NCI-H146 treated with DMSO at 0.1 percent for 48 hours (cell line): ENCODE results near the gene ZMYND8.
"Not testable (repeated sequence)": the region's sequence is repeated elsewhere in the genome, so short reads cannot be mapped to it uniquely, and the experiment has no call there.

Experiments used
- DNase-seq: peaks from one replicate; lab custom pipeline; 2025; ENCODE audit not compliant: unreplicated experiment; lab: John Stamatoyannopoulos, UW

Gene ZMYND8

DNA sequence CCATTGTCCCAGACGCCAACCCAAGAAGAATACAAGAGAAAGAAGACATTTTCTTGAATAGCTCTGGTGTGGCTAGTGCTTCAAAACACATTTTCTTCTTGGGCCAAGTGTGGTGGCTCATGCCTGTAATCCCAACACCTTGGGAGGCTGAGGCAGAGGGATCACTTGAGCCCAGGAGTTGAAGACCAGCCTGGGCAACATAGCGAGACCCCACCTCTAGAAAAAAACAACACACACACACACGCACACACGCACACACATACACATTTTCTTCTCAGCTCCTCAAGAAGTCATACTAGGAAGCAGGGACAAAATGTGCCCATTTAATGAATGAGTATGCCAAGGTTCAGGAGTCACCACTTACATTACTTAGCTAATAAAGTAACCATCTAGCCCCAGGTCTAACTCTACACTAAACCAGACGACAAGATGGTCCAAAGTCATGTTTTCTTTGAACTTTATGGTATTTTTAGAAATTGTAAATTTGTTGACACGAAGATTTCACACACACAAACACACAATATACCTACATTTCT lies 68.8 kb downstream of the ZMYND8 start:
- DNase-seq = no peak

DNA sequence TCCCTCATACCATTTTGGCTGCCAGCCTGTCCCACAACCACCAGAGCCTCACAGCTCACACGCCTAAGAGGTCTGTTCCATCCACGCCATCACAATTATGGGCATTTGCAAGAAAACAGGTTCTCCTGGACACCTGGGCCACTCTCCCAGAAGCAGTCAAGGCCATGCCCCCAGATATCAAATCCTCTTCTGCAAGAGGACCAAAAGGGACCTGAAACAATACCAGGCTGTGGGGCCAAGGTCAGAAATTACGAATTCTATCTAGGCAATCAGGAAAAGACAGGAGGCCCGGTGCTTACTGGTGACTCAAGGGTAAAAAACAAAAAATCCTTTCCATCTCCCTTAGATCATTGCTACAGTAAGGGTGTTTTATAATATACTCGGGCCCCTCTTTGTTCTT lies 69.8 kb downstream of the ZMYND8 start:
- DNase-seq = no peak

DNA sequence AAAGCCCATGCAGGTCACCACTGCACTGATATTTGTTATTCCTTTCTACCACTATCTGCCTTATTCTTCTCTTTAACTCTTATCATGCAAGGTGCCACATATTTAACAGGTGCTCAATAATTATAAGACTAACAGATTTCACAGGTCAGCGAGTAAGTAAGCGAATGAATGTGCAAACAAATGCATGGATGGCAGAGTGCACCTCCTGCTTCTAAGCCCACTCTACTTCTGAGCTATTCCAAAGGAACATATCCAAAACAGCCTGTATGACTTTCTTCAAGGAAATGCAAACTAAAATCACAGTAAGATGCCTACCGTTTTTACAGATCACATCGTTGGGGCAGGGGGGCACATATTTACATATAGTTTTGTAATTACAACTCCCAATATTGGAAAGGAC lies 71.3 kb downstream of the ZMYND8 start:
- DNase-seq = peak; percentile 60

DNA sequence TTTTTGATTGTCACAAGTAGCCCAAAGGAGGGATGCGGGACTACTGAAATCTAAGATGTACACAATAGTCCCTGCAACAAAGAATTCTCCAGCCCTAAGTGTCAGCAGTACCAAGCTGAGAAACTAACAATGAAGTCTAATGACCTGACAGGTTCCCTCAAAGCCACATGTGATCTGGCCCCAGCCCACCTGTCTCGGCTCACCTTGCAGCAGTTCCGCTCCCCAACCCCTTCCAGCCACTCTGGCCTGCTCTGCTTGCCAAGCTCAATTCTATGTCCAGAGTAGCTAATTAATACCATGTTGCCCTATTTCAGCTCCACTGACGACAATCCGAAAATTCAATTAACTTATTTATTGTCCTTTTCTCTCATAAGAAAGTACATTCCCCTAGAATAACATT lies 72.1 kb downstream of the ZMYND8 start:
- DNase-seq = no peak

DNA sequence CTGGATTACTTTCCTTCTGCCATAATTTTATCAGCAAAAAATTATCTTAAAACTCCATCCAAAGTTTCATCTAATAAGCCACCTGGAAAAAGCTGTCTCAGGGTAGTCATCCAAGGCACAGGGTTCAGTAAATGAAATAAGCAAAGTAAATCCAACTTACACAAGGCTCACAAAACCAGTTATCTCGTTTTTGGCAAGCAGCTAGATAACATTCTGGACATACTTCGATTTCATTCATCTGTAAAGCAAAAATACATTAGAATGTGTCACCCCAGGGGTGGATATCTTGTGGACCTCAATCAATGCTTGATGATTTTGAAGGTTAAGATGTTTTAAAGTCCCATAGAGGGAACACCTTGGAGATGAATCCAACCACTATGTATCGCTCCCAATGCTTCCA lies 73.1 kb downstream of the ZMYND8 start:
- no peak for DNase-seq

DNA sequence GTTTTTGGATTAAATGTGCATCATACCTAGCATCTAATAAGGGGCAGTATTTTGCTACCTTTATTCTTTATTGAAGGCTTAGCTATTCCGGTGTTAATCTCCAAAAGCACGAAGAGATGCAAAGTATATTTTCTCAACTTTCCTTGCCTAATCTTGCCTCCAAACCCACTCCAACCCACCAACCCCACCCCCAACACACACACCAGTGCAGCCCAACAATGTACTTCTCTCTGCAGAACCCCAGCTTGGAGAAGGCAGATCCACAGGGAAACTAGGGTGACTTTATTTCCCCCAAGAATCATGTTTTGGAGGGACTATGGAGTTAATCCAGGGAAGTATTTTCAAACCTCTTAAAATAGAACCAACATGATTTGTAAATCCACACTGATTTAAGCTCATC lies 73.6 kb downstream of the ZMYND8 start:
- DNase-seq = no peak

DNA sequence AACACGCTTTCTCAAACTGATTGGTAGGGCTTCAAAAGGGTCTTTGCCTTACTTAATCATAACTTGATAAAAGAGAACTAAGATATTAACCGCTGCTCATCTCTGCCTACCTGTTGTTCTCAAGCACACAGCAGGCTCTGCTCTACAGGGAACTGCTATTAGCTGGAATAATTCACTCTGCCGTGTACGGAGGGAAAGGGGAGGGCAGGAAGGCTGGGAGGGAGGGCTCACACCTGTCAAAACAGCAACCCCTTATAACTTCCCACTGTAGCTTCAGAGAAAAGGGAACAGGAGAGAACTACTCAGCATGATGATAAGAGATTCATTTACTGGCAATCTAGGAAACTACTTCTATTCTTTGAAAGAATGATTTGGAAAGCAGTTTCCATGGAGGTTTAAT lies 75.1 kb downstream of the ZMYND8 start:
- DNase-seq = peak; percentile 90

DNA sequence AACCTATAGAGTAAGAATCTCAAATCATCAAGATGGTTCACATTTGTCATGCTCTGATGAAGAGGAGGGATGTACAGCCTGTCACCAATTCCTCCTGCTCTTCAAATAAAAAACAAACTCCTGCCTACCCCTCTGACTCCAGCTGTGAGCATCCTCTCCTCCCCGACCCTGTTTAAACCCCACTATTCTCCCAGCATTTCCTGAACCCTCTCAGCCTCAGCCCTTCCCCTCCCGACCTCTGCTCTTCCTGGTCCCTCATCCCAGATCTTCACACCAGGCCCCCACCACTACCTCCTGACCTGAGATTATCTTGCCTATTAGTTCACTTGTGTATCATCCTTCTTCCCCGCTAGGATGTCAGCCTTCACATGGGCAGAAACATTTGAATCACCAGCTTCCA lies 75.8 kb downstream of the ZMYND8 start:
- DNase-seq = peak; percentile 39

DNA sequence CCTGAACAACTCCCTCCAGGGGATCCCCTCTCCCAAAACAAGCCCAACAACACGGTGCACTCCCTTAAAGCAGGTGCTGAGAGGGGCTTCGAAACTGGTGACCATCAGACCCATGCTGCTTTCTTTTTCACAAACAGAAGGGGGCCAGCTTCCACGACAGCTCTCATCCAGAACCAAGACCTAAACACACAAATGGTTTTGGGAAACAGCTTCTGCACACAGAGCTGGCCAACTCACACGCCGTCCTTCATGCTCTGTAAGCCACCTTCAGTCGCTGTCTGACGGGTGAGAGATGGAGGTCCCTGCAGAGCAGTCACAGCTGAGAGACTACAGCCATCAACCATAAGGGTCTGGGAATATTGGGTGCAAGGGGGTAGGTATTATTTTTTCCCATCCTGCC lies 76.3 kb downstream of the ZMYND8 start:
- DNase-seq = no peak

DNA sequence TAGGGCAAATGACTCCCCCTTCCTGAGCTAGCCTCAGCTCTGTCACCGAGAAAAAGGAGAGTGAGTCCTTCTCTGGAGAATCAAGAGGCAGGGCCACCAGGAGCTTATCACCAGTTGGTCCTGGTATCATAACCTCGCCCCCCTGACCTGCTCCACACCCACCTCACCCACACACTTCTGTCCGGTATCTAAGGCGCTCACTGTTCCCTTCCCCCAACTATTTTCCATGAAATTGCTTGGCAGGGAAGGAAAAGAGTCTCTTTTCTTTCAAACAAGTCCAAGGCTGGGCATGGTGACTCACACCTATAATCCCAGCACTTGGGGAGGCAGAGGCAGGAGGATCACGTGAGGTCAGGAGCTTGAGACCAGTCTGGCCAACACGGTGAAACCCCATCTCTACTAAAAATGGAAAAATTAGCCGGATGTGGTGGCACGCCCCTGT lies 77.6 kb downstream of the ZMYND8 start:
- DNase-seq = no peak

DNA sequence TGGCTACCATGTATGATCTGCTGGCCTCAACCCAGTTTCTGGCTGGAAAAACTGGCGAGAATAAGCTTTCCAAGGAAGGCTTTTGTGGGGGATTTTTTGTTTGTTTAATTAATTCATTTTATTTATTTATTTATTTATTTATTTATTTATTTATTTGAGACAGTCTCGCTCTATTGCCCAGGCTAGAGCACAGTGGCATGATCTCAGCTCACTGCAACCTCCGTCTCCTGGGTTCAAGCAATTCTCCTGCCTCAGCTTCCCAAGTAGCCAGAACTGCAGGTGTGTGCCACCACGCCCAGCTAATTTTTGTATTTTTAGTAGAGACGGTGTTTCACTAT lies 79.0 kb downstream of the ZMYND8 start:
- not testable (repeated sequence) for DNase-seq

DNA sequence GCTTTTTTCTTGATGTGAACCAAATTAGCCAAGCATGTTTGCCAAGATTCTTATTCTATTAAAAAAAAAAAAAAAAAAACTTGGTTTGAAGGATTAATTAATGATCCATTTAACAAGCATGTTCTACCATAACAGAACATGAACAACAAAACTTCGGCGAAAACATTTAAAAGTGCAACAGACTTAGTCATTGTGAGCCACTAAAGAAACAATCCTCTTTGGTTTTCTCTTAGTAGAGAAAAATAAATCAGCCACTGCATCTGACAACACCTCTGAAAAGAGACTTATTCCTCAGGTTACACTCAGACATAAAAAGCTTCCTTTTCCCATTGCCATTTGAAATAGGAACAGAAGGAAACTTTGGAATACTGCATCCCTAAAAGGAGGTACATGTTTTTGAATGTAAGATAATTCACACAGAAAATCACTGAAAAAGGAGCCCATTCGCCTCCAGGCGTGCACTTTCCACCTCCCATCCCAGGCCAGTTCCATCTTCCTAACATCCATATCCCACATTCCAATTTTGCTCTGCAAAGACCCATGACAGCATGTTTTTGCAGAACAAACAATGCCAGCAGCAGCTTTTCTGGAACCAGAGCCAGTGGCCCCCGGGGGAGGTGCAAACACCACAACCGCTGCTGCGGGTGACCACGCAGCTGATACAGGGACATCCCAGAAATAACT lies 79.5 kb downstream of the ZMYND8 start:
- DNase-seq = no peak

DNA sequence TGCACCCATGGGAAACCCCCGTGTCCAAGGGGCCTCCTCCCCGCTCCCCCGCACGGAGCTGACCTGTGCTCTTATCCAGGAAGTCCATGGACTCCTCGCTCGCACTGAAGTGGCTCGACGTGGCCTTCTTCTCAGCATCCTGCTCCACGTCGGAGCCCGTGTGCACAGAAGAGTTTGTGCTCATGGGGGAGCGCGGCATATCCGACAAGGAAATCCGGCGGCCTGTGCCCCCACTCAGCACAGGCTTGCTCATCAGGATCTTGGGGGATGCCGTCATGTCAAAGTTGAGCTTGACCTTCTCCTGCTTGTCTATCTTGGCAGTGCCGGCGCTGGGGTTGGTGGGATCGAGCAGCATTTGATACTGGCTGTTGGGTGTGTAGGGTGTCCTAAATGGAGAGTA lies 80.2 kb downstream of the ZMYND8 start:
- no peak for DNase-seq

DNA sequence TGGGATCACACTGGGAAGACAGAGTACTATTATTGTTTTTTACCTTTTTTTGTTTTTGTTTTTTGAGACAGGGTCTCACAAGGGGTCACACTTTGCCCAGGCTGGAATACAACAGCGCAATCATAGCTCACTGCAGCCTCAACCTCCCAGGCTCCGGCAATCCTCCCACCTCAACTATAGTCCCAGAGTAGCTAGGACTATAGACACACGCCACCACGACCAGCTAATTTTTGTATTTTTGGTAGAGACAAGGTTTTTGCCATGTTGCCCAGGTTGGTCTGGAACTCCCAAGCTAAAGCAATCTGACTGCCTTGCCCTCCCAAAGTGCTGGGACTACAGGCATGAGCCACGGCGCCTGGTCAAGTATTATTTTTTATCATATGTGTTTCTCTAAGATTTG lies 81.0 kb downstream of the ZMYND8 start:
- no peak for DNase-seq

DNA sequence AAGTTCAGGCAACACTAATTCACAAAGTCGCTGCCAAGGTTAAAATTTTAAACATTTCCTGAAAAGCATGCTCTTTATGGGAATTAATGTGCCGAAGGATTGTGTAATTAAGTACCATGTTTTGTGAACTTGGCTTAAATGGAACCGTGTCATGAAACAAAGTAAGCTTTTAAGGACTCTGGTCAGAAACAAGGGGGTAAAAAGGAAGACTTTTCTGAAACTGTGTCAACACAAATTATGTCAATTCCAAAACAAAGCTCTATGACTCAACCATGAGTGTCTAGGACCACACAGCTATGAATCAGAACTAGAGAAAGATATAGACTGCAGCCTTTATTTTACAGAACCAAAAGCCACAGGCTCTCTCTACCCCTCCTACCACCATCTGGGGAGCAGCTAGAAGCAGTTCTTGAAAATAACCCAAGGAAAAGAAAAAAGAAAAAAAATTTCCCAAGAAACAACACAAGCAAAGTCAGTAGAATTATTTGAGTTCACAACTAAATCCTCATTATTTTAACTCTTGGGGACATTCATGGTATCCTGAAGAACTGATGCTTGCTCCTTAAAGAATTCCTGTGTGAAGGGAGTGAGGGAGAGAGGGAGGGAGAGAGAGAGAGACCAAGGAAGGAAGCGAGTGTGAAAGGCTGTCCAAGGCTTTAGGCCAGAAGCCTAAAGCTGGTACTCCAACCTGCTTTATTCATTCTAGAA lies 81.9 kb downstream of the ZMYND8 start:
- no peak for DNase-seq

DNA sequence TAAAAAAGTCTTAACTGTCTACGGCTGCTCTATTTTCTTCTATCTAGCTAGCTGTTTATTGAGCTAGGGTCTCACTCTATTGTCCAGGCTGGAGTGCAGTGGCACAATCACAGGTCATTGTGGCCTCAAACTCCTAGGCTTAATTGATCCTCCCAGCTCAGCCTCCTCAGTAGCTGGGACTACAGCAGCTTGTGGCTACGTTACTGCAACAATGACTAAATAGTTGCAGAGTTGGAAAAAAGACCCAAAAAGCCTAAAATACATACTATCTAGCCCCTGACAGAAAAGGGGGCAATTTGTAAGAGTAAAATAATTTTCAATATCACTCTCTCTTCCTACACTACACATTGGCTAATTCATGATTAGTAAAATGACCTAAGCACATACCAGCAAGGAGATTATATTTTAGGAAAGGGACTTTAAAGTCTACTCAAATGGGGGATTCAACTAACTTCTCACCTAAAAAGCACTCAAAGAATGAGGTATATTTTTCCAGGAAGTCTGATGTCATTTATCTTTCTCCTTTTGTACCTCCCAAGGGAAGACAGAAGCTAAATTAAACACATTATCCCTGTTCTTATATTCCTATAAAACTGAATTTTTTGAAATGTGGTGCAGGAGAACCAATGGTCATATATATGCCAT lies 82.8 kb downstream of the ZMYND8 start:
- no peak for DNase-seq

DNA sequence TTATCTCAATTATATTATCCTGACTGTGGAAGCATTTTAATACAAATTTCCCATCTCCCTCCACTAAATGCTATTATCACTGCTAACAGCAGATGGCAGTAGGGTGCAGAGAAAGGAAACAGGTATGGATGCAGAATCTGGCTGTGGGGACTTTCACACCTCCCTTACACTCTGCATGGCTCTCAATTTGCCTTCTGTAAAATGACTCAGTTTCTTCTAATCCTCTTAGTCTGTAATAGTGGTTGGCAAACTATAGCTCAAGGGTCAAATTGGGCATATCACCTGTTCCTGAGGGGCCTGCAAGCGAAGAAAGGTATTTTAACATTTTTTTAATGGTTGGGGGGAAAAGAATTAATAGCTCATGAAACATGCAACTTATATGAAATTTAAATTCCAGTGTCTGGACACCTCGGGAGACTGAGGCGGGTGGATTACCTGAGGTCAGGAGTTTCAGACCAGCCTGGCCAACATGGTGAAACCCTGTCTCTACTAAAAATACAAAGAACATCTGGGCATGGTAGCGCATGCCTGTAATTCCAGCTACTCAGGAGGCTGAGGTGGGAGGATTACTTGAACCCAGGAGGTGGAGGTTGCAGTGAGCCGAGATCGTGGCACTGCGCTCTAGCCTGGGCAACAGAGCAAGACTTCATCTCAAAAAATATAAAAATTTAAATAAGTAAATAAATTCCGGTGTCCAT lies 83.5 kb downstream of the ZMYND8 start:
- peak; percentile 38 for DNase-seq

DNA sequence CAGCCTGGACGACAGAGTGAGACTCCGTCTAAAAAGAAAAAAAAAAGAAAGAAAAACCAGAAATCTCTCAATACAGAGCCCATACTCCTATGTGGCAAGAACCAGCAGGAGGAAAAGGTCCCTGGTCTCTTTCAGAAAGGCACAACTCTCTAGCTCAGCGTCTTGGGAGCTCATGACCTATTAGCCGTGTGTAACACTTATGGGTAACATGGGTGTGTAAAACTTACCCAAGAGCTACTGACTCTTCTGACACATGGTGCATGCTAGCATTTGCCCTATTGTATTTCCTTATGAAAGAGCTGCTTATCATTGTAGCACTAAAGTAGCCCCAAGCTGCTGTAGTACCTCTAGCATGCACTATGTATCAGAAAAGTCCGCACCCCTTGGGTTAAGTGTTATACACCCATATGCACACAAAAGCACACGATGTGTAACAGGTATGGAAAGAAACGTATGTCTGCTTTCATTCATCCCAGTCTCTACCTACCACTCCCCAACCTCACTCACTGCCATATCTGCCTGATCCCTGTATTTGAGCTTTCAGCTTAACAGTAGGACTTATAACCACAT lies 85.4 kb downstream of the ZMYND8 start:
- DNase-seq = no peak

DNA sequence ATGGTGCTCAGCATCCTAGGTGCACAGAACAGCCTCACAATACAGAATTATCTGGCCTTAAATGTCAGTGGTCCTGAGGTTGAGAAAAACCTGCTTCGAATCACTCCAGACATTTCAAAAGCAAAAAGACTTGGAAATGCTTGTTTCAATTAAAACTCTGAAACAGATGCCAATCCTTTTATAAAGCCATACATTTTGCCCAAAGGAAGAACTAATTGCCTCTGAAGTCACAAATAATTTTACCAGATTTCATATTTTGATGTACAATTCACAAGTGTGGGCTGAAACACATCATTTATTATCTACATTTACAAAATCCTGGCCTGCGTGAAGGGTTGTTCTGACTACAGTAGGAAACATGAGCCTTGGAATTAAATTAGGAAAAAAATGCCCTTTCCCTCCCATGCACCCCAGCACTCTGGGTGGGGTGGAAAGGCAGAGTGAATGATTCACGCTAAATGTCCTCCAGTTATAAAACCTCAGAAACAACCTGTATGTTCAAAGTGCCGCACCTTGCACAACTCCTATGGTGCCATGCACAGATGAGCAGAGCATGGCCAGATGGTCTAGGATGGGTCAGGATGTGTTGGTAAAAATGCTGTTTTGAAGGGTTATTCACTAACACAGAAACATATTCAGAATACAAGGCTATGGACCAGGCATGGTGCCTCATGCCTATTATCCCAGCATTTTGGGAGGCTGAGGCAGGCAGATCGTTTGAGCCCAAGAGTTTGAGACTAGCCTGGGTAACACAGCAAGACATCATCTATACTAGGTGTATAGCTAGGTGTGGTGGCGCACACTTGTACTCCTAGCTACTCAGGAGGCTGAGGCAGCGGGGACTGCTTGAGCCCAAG lies 87.0 kb downstream of the ZMYND8 start:
- DNase-seq = no peak

DNA sequence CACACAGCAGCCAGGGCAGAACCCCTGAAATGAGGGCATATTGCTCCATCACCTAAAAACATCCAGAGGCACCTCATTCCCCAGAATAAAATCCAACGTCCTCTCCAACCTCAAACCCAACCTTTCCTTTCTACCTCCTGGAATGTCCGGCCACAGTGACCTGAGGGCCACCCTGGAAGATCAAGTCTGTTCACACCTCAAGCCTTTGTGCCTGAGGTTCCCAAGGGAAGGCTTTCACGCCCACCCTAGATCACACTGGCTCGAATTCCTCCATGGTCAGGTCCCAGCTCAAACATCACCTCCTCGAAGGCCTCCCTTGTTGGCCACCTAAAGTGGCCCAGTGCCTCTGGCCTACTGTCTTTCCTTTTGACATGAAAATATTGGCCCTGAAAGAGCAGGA lies 88.9 kb downstream of the ZMYND8 start:
- no peak for DNase-seq
